SK-N-MC (cell line): Measurements from ENCODE around the gene CLEC18C.
"Not testable (repeated sequence)": the region's sequence is repeated elsewhere in the genome, so short reads cannot be mapped to it uniquely, and the experiment has no call there.

Source experiments
- EZH2 ChIP-seq: fragments of 200-600 bp; sonication (generic); IDR thresholded peaks from one replicate; pipeline ENCODE4 v1.6.1; 2017; ENCODE audit warnings: antibody characterized with exemption
- FOXP2 ChIP-seq: optimal IDR thresholded peaks from 2 replicates; pipeline ENCODE3; 2011; ENCODE audit warnings: mild to moderate bottlenecking, moderate library complexity; ENCODE audit not compliant: insufficient read depth; ENCODE audit errors: extremely low read length, control extremely low read depth
- POLR2AphosphoS5 ChIP-seq: IDR thresholded peaks from 2 replicates; pipeline ENCODE4 v1.6.1; 2012; ENCODE audit warnings: mild to moderate bottlenecking, low read depth, low read length, borderline replicate concordance

- not testable (repeated sequence) for TF ChIP-seq EZH2, POLR2AphosphoS5, FOXP2
Observed at GRCh38 chr16:70123822-70124221, 49.8 kb upstream of the CLEC18C start.
